ENCODE results near the gene UNC79. TPM values are rescaled to one million over a fixed set of nuclear protein-coding genes. Genes with fewer than 3 reads are reported as not detected.

The UNC79 gene
- total RNA-seq, 1 experiment from 2014 or later = not detected

GRCh38 chr14:93676416-93676958 lies 245.7 kb downstream of the UNC79 start:
- intact Hi-C loops (cut with micrococcal nuclease; ENCODE audit: unreplicated experiment) = no loop called here
- no TSS peak for BruUV-seq (replicated peaks)
- Mint-ChIP-seq H3K36me3 (ENCODE audit: insufficient read depth, unreplicated experiment) (no peaks in the 10 kb centered on the region), H3K9me3 (ENCODE audit: low read depth, unreplicated experiment) (no peaks in the 10 kb centered on the region), H3K4me1 (ENCODE audit: low read depth, unreplicated experiment) (no peaks in the 10 kb centered on the region), H3K27ac (ENCODE audit: unreplicated experiment) (no peak overlapping the region), H3K27me3 (ENCODE audit: unreplicated experiment) (peaks cover 74% of the 10 kb centered on the region), H3K4me3 (ENCODE audit: low read depth, unreplicated experiment) (no peak overlapping the region)
- CTCF ChIA-PET = no interaction called here
- no peak for TF ChIP-seq CTCF (IDR thresholded peaks at IDR 0.05; ENCODE audit: unreplicated experiment)
- no peak for DNase-seq

- Mint-ChIP-seq H3K36me3 (ENCODE audit: insufficient read depth, unreplicated experiment) (no peaks in the 10 kb centered on the region), H3K27ac (ENCODE audit: unreplicated experiment) (no peak overlapping the region), H3K4me3 (ENCODE audit: low read depth, unreplicated experiment) (no peak overlapping the region), H3K4me1 (ENCODE audit: low read depth, unreplicated experiment) (no peaks in the 10 kb centered on the region), H3K9me3 (ENCODE audit: low read depth, unreplicated experiment) (no peaks in the 10 kb centered on the region), H3K27me3 (ENCODE audit: unreplicated experiment) (peaks cover 58% of the 10 kb centered on the region)
- intact Hi-C loops (cut with micrococcal nuclease; ENCODE audit: unreplicated experiment) = no loop called here
- TF ChIP-seq CTCF (IDR thresholded peaks at IDR 0.05; ENCODE audit: unreplicated experiment) = no peak
- DNase-seq = no peak
- CTCF ChIA-PET = no interaction called here
- BruUV-seq (replicated peaks) = no TSS peak
Observed at GRCh38 chr14:93682459-93682858, 251.7 kb downstream of the UNC79 start.

GRCh38 chr14:93683226-93683625 lies 252.5 kb downstream of the UNC79 start:
- H3K4me1 Mint-ChIP-seq (ENCODE audit: low read depth, unreplicated experiment) = no peaks in the 10 kb centered on the region
- H3K9me3 Mint-ChIP-seq (ENCODE audit: low read depth, unreplicated experiment) = no peaks in the 10 kb centered on the region

GRCh38 chr14:93685121-93685895 lies 254.6 kb downstream of the UNC79 start:
- Mint-ChIP-seq H3K36me3 (ENCODE audit: insufficient read depth, unreplicated experiment) (no peaks in the 10 kb centered on the region), H3K9me3 (ENCODE audit: low read depth, unreplicated experiment) (no peaks in the 10 kb centered on the region), H3K27me3 (ENCODE audit: unreplicated experiment) (peaks cover 71% of the 10 kb centered on the region), H3K27ac (ENCODE audit: unreplicated experiment) (no peak overlapping the region), H3K4me1 (ENCODE audit: low read depth, unreplicated experiment) (no peaks in the 10 kb centered on the region), H3K4me3 (ENCODE audit: low read depth, unreplicated experiment) (no peak overlapping the region)
- intact Hi-C loops (cut with micrococcal nuclease; ENCODE audit: unreplicated experiment) = no loop called here
- no TSS peak for BruUV-seq (replicated peaks)
- no peak for DNase-seq
- CTCF ChIA-PET = no interaction called here
- TF ChIP-seq CTCF (IDR thresholded peaks at IDR 0.05; ENCODE audit: unreplicated experiment) = no peak

More at GRCh38 chr14:93683226-93683625, 252.5 kb downstream of the UNC79 start:
- Mint-ChIP-seq H3K27ac (ENCODE audit: unreplicated experiment) (no peak overlapping the region), H3K27me3 (ENCODE audit: unreplicated experiment) (peaks cover 65% of the 10 kb centered on the region), H3K36me3 (ENCODE audit: insufficient read depth, unreplicated experiment) (no peaks in the 10 kb centered on the region), H3K4me3 (ENCODE audit: low read depth, unreplicated experiment) (no peak overlapping the region)
- BruUV-seq (replicated peaks) = no TSS peak
- intact Hi-C loops (cut with micrococcal nuclease; ENCODE audit: unreplicated experiment) = no loop called here
- CTCF ChIA-PET = interaction anchor here (0.7 kb wide), 1 partner anchor 548 kb away, joined by 3 read pairs; no protein-coding TSS in a partner anchor
- peak; percentile 30 for DNase-seq
- no peak for TF ChIP-seq CTCF (IDR thresholded peaks at IDR 0.05; ENCODE audit: unreplicated experiment)
